ENCODE results near the gene NR6A1. TPM values are rescaled to one million over a fixed set of nuclear protein-coding genes. Genes with fewer than 3 reads are reported as not detected.

Gene NR6A1
- total and polyA plus RNA-seq, 9 donors = 0.29 to 1.7 (median 1.00) TPM

GRCh38 chr9:124658165-124659017 is 112.7 kb downstream of the NR6A1 start:
- H3K27me3 ChIP-seq = no peaks in the 10 kb centered on the region
- intact Hi-C loops (cut with DNase I) = no loop called here
- 0 to 1% (median 1%) methylated on average over 14 of the region's 14 CpGs for WGBS, 3 donors
- no peak for TF ChIP-seq EP300 (IDR thresholded peaks at IDR 0.05)
- TF ChIP-seq POLR2A (IDR thresholded peaks at IDR 0.05) = no peak
- TF ChIP-seq CTCF (IDR thresholded peaks at IDR 0.05) = no peak
- H3K36me3 ChIP-seq = no peaks in the 10 kb centered on the region
- peak overlapping the region in 1 of 2 donors; percentile 40 for H3K27ac ChIP-seq
- H3K4me1 ChIP-seq (ENCODE audit: insufficient read depth) = peaks cover 2% of the 10 kb centered on the region
- DNase-seq = peak; percentile 27 to 55 (median 43)
- no peaks in the 10 kb centered on the region for H3K9me3 ChIP-seq
- peak overlapping the region; percentile 44 for H3K4me3 ChIP-seq

GRCh38 chr9:124657516-124657915 is 113.6 kb downstream of the NR6A1 start:
- DNase-seq = no peak
- H3K4me3 ChIP-seq = no peak overlapping the region
- peak overlapping the region in 1 of 2 donors; percentile 40 for H3K27ac ChIP-seq
- peaks cover 2% of the 10 kb centered on the region for H3K4me1 ChIP-seq (ENCODE audit: insufficient read depth)
- no peaks in the 10 kb centered on the region for H3K27me3 ChIP-seq
- no peaks in the 10 kb centered on the region for H3K9me3 ChIP-seq
- intact Hi-C loops (cut with DNase I) = no loop called here
- no peaks in the 10 kb centered on the region for H3K36me3 ChIP-seq
- TF ChIP-seq EP300 (IDR thresholded peaks at IDR 0.05) (no peak), POLR2A (IDR thresholded peaks at IDR 0.05) (no peak), CTCF (IDR thresholded peaks at IDR 0.05) (no peak)
- WGBS, 3 donors = 68 to 76% (median 69%) methylated on average over 1 of the region's 1 CpG

DNA sequence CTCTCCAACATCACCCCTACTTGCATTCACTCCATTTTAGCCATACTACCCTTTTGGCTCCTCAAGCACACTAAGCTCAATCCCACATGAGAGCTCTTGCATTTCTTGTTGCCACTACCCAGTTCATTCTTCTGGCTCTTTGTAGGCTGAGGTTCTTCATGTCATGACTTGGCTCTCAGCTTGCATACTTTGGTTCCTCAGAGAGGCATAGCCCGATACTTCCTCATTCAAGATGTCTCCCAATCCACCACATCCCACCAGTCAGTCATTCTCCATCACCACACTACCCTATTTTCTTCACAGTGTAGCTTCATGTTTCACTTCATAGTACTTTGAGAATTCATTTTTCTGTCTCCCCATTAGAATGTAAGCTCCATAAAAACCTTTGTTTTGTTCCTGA is 116.7 kb downstream of the NR6A1 start:
- no peak for TF ChIP-seq POLR2A (IDR thresholded peaks at IDR 0.05)
- no peak for TF ChIP-seq CTCF (IDR thresholded peaks at IDR 0.05)
- no peak for TF ChIP-seq EP300 (IDR thresholded peaks at IDR 0.05)
- Histone ChIP-seq H3K27ac (no peak overlapping the region), H3K9me3 (no peaks in the 10 kb centered on the region), H3K36me3 (no peaks in the 10 kb centered on the region), H3K4me3 (no peak overlapping the region), H3K27me3 (no peaks in the 10 kb centered on the region), H3K4me1 (ENCODE audit: insufficient read depth) (no peaks in the 10 kb centered on the region)
- DNase-seq = no peak
- intact Hi-C loops (cut with DNase I) = no loop called here
- 78 to 91% (median 86%) methylated on average over 1 of the region's 1 CpG for WGBS, 3 donors

- intact Hi-C loops (cut with DNase I) = no loop called here
- H3K4me1 ChIP-seq (ENCODE audit: insufficient read depth) = no peaks in the 10 kb centered on the region
- 37 to 58% (median 54%) methylated on average over 3 of the region's 3 CpGs for WGBS, 3 donors
- DNase-seq = no peak
- no peaks in the 10 kb centered on the region for H3K9me3 ChIP-seq
- no peak overlapping the region for H3K27ac ChIP-seq
- H3K27me3 ChIP-seq = no peaks in the 10 kb centered on the region
- no peak for TF ChIP-seq CTCF (IDR thresholded peaks at IDR 0.05)
- TF ChIP-seq POLR2A (IDR thresholded peaks at IDR 0.05) = no peak
- no peak for TF ChIP-seq EP300 (IDR thresholded peaks at IDR 0.05)
- no peak overlapping the region for H3K4me3 ChIP-seq
- H3K36me3 ChIP-seq = no peaks in the 10 kb centered on the region
Measured at GRCh38 chr9:124652615-124653393, 118.3 kb downstream of the NR6A1 start.

Data from ovary (tissue), 9 donors.